ENCODE measurements around the gene EVC2.
"Not testable (repeated sequence)": the region's sequence is repeated elsewhere in the genome, so short reads cannot be mapped to it uniquely, and the experiment has no call there.

The EVC2 gene

DNA sequence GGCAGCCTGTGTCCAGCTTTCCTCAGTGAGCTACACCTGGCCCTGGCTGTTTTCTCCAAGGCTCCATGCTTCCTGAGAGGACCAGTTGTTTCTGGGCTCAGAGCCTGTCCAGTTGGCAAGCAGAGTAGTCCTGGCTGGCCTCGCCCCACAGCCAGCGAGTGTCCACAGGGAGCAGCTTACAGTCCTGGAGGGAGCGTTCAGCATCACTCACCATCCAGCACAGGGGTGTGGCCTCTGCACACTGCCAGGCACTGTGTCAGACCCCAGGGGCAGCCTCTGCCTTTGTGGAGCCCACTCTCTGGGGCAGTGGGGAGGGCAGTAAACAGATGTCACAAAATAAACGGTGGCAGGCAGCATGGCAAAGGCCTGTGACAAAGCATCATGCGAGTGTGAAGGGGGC lies 26.5 kb upstream of the EVC2 start:
- TF ChIP-seq, protein P1, sequence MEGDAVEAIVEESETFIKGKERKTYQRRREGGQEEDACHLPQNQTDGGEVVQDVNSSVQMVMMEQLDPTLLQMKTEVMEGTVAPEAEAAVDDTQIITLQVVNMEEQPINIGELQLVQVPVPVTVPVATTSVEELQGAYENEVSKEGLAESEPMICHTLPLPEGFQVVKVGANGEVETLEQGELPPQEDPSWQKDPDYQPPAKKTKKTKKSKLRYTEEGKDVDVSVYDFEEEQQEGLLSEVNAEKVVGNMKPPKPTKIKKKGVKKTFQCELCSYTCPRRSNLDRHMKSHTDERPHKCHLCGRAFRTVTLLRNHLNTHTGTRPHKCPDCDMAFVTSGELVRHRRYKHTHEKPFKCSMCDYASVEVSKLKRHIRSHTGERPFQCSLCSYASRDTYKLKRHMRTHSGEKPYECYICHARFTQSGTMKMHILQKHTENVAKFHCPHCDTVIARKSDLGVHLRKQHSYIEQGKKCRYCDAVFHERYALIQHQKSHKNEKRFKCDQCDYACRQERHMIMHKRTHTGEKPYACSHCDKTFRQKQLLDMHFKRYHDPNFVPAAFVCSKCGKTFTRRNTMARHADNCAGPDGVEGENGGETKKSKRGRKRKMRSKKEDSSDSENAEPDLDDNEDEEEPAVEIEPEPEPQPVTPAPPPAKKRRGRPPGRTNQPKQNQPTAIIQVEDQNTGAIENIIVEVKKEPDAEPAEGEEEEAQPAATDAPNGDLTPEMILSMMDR (IDR thresholded peaks at IDR 0.05; ENCODE audit: extremely low read depth, insufficient read depth, missing control alignments): no peak

DNA sequence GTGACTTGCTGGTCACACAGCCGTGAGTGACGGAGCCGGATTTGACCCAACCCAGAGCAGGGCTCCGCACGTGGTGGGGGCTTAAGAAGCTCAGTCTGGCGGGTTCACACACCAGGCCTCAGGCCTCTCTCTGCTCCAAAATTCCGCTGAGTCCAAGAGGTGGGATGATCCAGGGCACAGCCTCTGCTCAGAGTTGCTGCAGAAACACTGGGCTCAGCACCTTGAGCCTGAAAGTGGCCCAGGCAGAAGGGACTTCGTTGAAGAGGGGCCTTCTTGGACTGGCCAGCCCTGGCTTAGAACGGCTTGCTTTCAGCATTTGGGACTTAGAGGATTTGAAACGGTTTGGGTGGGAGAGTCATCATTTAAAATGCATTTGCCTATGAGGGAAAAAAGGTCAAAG lies 23.8 kb upstream of the EVC2 start:
- TF ChIP-seq, protein P1 (IDR thresholded peaks at IDR 0.05; ENCODE audit: extremely low read depth, insufficient read depth, missing control alignments): no peak
- in situ Hi-C loops (cut with MboI; ENCODE audit: low pct_unique_long_range_greater_than_20kb, low sequenced_read_pairs, unreplicated experiment): no loop called here
- DNase-seq (ENCODE audit: low spot score): no peak

More for the DNA sequence above, 26.5 kb upstream of the EVC2 start:
- no peak for DNase-seq (ENCODE audit: low spot score)
- in situ Hi-C loops (cut with MboI; ENCODE audit: low pct_unique_long_range_greater_than_20kb, low sequenced_read_pairs, unreplicated experiment): no loop called here

- no peak for DNase-seq (ENCODE audit: low spot score)
- in situ Hi-C loops (cut with MboI; ENCODE audit: low pct_unique_long_range_greater_than_20kb, low sequenced_read_pairs, unreplicated experiment): no loop called here
These were observed 22.9 kb upstream of the EVC2 start for GRCh38 chr4:5730993-5731990.

GRCh38 chr4:5730436-5730835 lies 22.1 kb upstream of the EVC2 start:
- TF ChIP-seq, protein P1 (IDR thresholded peaks at IDR 0.05; ENCODE audit: extremely low read depth, insufficient read depth, missing control alignments): no peak
- in situ Hi-C loops (cut with MboI; ENCODE audit: low pct_unique_long_range_greater_than_20kb, low sequenced_read_pairs, unreplicated experiment): no loop called here

More at GRCh38 chr4:5730993-5731990, 22.9 kb upstream of the EVC2 start:
- TF ChIP-seq, protein P1 (IDR thresholded peaks at IDR 0.05; ENCODE audit: extremely low read depth, insufficient read depth, missing control alignments): no peak

GRCh38 chr4:5728412-5728811 lies 20.1 kb upstream of the EVC2 start:
- in situ Hi-C loops (cut with MboI; ENCODE audit: low pct_unique_long_range_greater_than_20kb, low sequenced_read_pairs, unreplicated experiment); DNase-seq (ENCODE audit: low spot score): not testable (repeated sequence)

More at GRCh38 chr4:5730436-5730835, 22.1 kb upstream of the EVC2 start:
- DNase-seq (ENCODE audit: low spot score): no peak

DNA sequence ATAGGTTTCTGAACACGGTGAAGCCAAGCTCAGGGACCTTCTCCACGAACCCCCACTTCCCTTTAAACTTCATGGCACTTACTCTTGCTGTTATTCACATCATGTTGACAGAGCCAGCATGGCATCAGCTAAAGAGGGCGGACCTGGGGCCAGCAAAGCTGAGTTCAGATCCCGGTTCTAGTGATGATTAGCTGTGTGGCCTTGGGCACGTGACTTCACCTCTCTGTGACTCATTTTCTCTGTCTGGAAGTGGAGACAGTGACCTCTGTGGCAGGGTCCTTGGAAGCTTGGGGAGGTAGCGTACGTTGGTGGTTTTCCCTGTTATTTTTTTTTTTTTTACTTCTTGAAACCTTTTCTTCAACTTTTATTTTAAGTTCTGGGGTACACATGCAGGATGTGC lies 16.0 kb upstream of the EVC2 start:
- DNase-seq (ENCODE audit: low spot score): no peak
- in situ Hi-C loops (cut with MboI; ENCODE audit: low pct_unique_long_range_greater_than_20kb, low sequenced_read_pairs, unreplicated experiment): no loop called here

More for the DNA sequence above, 16.0 kb upstream of the EVC2 start:
- TF ChIP-seq, protein P1 (IDR thresholded peaks at IDR 0.05; ENCODE audit: extremely low read depth, insufficient read depth, missing control alignments): no peak
